GF-D8 (cell line): ENCODE measurements around the gene CCDC74B.
A peak's percentile ranks its signal among the peaks of the same experiment; 100 is the strongest.
"Not testable (repeated sequence)": the region's sequence is repeated elsewhere in the genome, so short reads cannot be mapped to it uniquely, and the experiment has no call there.

Experiments used
- DNase-seq: peaks from one replicate; lab custom pipeline; 2025; lab: John Stamatoyannopoulos, UW

CCDC74B gene

DNA sequence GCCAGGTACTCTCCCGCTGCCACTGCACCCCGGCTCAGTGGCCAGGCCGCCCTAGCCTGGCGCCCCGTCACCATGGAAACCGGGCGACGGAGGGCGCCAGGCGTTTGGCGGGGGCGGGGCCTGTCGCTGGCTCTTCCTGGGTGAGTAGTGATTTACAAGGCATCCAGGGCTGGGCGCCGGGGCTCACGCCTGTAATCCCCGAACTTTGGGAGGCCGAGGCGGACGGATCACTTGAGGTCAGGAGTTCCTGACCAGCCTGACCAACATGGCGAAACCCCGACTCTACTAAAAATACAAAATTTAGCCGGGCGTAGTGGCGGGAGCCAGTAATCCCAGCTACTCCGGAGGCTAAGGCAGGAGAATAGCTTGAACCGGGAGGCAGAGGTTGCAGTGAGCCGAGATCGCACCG, at the start of gene CCDC74B:
CCDC74B (minus strand) TSS at position 107 of the 409 bp plus-strand sequence. CDS start 116 bp downstream, outside the sequence.
- not testable (repeated sequence) for DNase-seq

GRCh38 chr2:130193824-130194223, 48.9 kb upstream of the CCDC74B start:
- not testable (repeated sequence) for DNase-seq

DNA sequence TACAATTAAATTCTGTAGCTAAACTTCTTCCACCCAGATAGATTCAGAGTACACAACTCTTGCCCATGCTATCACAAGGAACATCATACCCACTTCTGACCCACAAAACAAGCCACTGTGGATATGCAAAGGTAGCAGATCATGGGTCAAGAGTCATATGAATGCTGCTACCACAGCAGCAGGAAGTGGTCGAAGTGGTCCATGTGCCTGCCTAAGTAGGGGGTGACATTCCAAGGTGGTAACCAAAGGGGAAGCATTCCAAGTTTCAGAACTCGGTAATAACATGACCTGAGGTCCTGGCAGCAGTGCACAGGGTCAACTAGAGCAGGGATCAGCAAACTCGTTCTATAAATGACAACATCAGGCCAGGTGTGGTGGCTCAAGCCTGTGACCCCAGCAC, 47.5 kb upstream of the CCDC74B start:
- not testable (repeated sequence) for DNase-seq

DNA sequence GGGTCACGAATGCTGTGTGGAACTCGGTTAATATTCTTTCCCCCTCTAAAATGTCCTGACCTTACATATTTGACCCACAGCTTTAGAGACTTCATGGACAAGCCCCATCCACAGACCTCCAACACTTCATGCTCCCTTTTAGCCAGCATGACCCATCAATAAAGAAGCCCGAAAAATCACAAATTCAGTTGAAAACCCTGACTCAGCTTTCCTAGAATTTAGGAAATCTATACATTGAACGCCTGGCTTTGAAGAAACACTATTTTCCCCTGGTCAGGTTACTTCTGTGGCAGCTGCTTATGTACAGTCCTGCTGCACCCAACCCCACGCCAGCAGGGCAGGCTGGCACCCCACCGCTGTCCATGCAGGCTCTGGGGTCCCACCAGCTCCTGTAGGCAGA, 46.4 kb upstream of the CCDC74B start:
- not testable (repeated sequence) for DNase-seq

DNA sequence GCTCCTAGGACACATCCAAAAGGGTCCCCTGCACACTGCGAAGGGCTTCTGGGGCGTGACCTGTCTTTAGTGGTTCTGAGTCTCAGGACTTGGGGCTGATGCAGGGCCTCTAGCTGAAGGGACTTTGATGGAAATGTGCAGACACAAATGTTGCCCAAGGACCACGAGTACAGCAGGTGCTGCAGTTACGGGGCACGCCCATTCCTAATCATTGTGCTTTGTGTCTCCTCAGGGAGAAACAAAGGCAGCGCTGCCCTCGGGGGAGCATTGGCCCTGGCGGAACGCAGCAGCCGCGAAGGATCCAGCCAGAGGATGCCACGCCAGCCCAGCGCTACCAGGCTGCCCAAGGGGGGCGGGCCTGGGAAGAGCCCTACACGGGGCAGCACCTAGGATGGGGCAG, 45.3 kb upstream of the CCDC74B start:
- DNase-seq: no peak

DNA sequence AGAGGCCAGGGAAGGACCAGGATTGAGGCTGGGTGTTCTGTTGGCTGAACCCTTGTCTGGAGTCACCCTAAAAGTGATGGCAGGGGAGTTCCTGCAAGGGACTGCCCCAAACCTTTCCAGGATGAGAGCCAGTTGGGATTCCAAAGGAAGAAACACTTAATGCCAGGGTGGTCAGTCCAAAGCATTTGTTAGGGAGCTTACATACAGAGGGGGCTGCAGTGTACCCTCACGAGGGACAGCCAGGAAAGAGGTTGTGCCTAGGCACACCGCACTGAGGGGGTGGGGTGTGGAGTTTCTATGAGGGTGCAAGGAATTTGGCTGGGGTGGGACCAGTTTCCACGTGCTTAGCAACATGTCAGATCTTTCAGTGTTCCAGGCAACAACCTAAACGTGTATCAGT, 44.0 kb upstream of the CCDC74B start:
- DNase-seq: not testable (repeated sequence)

DNA sequence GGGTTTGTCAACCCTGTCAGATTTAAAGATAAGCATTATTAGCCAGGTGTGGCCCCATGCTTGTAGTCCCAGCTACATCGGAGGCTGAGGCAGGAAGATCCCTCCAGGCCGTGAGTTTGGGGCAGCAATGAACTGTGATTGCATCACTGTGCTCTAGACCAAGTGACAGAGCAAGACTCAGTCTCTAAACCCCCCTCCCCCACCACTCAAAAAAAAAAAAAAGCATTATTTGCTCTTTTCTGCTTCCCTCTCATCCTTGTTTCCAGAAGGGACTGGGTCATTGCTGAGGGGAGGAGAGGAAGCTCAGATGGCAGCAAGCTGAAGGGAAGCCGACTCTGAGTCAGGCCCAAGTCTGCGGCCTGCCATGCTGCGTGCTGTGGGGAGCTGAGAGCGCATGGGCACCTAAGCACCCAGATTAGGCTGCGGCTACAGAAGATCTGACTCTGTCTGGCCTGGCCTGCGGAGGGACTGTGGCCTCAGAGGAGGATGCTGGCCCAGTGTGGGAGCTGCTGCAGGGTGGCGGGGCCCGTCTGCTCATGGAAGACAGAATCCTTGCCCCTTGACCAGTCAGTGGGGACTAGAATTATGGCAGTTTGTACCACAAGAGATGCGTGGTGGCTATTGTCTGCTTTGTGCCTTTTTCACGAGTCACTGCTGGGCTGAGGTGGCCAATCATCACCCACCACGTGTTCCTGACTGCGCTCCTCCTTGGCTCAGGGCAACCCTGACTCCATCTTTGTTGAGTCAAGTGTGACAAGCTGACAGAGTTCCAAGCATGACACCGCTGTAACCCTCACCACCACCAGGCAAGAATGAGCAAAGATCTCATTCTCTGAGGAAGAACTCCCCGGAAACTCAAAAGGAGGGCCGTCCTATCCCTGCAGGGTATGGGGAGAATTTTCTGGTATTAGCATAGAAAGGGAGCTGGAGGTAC, 43.2 kb upstream of the CCDC74B start:
- not testable (repeated sequence) for DNase-seq

DNA sequence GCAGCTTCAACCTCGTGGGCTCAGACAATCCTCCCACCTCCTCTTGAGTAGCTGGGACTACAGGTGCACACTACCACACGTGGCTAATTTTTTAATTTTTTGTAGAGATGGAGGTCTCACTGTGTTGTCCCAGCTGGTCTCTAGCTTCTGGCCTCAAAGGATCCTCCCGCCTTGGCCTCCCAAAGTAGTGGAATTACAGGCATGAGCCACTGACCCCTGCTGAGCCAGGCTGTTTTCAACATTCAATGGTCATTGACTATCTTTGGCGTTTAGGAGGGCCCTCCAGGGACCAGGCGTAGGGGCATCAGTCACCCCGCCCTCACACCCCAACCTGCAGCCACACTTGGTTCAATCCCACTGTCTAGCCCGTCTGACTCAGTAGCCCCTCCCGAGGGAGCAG, 42.4 kb upstream of the CCDC74B start:
- DNase-seq: no peak

GRCh38 chr2:130186391-130186790, 41.5 kb upstream of the CCDC74B start:
- DNase-seq: no peak

- no peak for DNase-seq
These were observed 41.0 kb upstream of the CCDC74B start for GRCh38 chr2:130185896-130186295.

GRCh38 chr2:130185436-130185835, 40.5 kb upstream of the CCDC74B start:
- no peak for DNase-seq

DNA sequence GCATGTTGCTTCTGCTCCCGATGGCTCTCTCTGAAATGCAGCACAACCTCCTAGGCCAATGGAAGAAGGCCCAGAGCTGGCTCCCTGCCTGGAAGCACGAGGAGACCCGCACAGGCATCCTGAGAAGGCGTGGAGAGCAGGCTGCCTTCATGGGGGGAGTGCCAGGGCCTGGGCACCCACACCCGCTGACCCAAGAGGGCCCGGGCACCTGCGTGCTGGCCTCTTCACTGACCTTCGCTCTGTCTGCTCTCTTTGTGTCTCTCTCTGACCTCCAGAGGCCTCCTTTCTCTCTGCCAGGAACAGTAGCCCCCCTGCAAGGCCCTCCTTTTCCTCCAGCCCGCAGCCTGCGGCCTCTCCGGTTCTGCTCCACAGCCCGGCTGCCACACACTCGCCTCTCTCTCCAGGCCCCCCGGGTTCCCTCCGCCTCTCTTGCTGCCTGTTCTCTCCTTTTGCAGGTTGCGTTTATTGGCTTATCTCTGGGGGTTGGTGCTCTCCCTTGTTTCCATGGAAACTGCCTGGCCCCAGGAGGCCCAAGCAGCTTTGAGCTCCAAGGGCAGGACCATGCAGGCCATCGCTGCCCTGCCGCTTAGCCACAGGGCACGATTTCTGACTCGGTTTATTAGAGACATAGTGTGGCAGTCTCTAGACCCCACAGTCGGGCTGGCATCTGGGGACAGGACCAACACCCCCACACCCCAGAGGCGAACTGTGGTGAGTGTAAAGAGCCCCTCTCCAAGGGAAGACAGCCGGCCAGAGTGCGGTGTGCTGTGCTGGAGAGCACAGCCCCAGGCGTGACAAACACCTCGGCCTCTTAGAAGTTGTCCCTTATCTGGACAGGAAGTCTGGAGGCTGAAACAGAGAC, 38.8 kb upstream of the CCDC74B start:
- no peak for DNase-seq

DNA sequence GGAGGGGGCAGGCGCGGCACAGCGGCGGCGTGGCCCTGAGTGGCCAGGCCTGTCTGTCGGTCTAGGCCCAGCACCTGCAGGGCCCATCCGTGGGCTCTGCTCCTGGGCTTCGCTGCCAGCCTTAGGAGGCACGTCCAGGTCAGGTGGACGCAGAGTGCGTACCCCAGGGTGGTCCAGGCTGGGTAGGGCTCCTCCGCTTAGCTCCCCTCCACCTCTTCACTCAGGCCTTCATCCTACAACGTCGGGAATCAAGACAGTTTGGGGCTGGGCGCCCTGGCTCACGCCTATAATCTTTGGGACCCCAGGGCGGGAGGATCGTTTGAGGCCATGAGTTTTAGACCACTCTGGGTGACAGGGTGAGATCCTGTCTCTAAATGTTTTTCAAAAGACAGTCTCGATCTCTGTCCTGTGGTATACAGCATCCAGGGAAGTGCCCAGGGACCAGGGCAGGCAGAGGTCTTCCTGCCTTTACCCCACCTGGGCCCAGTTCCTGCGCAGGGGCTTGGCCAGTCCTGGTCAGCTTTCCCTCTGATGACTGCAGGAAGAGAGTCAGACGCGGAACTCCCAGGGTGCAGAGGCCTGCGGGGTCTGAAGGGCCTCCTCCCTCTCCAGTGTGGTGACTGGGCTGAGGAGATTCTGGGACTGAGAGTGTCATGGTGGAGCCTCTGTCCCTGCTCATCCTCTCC, 38.1 kb upstream of the CCDC74B start:
- not testable (repeated sequence) for DNase-seq

DNA sequence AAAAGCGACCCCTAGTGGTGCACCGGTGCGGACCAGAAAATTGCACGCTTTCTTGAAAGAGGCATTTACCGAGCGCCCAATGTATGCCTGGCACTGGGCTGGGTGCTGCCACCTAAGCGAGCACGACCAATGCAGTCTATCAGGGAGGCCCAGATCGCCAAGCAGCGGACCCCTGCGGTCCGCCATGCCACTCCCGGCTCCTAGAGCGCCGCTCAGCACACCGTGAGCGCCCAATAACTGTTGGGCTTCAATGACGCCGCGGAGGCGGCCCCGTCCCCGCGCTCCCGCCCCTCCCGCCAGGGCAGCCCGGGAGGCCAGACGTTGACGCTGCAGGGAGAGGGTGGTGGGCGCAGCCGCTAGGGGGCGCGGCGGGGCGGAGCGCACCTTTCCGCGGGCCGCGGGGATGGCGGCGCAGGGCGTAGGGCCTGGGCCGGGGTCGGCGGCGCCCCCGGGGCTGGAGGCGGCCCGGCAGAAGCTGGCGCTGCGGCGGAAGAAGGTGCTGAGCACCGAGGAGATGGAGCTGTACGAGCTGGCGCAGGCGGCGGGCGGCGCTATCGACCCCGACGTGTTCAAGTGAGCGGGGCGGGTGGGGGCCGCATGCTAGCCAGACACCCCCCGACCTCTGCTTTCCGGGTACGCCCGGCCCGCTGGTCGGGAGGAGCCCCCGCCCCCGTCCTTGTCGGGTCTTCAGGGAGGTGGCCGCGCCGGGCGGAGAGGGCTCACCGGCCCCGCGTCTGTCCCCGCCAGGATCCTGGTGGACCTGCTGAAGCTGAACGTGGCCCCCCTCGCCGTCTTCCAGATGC, 37.2 kb upstream of the CCDC74B start, which contains the start of gene MZT2B:
MZT2B (plus strand) TSS at position 383 of the 803 bp plus-strand sequence; CDS start at position 404, 21 bp downstream.
- peak; percentile 57 for DNase-seq

DNA sequence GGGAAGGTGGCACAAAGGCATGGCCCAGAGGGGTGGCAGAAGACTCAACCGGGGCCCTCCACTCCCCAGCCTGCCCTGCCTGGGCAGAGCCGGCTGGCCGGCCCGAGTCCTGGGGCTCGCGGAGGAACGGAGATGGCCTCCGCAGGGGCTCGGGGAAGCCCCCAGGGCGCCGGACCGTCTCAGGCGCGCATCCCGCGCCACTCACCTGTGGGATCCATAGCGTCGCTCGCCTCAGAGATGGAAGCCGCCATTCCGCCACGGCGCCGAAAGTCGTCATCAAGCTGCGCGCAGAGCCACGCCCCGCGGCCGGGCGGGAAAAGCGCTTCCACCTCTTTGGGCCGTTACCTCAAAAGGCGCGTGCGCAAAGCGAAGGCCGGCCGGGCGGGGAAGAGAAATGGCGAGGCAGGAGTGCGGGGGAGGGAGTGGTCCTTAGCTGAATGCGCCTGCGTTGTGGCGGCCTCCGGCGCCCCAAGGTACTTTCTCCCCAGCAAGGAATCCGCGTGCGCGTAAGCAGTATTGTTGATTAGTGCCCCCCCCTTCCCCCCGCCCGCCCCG, 36.5 kb upstream of the CCDC74B start, which contains the start of gene SMPD4:
SMPD4 (minus strand) TSS at position 278 of the 555 bp plus-strand sequence. CDS start 5,010 bp downstream, outside the sequence.
- DNase-seq: peak; percentile 78

- not testable (repeated sequence) for DNase-seq
These were observed 35.8 kb upstream of the CCDC74B start for GRCh38 chr2:130180404-130181324.

DNA sequence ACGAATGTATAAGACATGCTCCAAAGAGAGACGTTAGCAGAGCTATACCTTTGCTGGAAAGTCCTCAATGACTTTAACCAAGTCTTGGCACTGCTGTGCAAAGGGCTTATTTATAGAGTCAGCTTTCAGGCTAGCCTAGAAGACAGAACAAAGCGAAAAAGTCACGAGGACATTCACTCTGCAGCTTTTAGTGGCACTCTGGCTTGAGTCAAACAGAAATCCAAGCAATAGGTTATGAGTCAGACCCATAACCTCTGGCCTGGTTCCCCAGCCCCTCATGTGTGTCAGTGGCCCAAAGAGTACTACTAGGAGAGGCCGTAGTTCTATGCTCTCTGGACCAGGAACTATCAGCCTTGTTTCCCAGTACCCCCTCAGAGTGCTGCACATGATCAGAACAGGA, 30.0 kb upstream of the CCDC74B start:
- not testable (repeated sequence) for DNase-seq

DNA sequence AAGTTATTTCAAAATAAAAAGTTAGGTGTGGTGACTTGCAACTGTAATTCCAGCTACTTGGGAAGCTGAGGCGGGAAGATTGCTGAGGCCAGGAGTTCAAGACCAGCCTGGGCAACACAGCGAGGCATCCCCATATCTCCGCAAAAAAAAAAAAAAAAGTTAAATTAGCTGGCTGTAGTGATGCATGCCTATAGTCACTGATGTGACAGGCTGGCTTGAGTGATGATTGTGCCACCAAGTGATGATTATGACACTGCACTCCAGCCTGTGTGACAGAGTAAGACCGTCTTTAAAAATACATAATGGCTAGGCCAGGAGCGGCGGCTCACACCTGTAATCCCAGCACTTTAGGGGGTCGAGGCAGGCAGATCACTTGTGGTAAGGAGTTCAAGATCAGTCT, 25.0 kb upstream of the CCDC74B start:
- no peak for DNase-seq

DNA sequence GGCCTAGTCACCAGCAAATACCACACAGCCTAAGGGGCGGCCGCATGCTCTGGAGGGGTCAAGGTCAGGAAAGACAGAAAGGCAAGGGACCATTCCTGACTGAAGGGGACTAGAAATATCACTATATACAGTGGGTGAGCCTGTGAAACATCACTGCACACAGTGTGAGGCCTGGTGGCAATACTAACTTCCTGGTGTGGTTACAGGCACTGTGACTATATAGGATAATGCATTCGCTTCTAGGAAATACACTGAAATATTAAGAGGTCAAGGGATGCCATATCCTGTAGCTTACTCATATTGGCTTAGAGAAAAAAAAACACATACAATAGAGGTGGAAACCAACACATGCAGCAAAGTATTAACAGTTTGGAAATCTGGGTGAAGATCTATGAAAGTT, 24.3 kb upstream of the CCDC74B start:
- DNase-seq: not testable (repeated sequence)
